ENCODE data around the gene KCNK1.

Gene KCNK1
- total RNA-seq = 0 to 2.5 (median 0) reads per million in 17 experiments

DNA sequence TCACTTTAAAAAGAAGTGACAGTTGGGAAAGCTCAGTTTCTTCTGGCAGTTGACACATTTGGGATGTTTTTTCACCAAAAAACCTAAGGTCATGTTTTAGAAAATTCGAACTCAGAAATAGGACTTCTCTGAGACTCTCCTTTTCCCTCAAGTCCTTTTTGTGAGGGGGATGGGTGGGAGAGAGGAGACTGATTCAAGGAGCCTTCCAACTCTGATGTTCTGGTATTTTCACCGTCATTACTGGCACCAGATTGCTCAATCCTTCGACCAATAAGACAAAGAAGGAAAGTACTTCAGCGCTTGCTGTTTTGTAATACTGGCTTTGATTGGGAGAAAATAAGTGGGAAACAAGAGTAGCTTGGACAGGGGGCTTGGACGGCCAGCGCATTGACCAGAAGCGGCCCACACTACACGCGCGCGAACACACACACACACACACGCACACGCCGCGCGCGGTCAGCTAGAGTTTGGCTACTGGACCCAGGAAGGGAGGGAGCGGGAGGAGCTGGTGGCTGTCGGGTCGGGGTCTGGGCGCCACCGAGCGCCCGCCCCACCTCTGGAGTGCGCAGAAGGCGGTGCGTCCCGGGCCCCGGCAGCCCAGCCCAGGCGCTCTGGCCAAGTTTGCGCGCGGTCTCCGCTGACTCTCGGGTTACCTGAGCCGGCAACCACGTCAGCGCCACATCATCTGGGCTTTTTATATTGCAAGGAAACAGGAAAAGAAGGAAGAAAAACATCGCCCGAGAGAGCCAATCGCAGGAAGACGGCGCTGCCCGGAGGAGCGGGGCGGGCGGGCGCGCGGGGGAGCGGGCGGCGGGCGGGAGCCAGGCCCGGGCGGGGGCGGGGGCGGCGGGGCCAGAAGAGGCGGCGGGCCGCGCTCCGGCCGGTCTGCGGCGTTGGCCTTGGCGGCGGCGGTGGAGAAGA lies at the start of gene KCNK1:
Gene KCNK1 (plus strand): TSS at position 855 of the 921 bp plus-strand sequence. CDS start 66 bp downstream, at position 921.
- DNase-seq = no peak

GRCh38 chr1:233565313-233565712 lies 48.6 kb upstream of the KCNK1 start:
- no peak for DNase-seq

- no peak for DNase-seq
Observed at GRCh38 chr1:233566886-233567285, 47.0 kb upstream of the KCNK1 start.

DNA sequence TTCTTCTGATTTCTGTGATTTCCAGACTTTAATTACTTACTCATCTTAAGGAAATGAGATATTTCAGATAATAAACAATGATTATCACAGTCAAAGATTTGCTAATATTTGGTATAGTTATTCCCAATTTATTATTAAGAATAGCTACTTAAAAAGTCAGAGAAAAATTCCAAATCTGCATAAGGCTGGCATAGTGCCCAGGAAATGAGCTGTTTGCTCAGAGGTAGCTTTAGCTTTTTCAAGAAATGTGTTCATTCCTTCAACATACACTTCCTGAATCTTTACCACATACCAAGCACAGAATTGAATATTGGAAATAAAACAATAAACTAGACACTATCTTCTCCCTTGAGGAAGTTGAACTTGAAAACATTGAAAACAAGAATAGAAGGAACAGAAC lies 44.3 kb upstream of the KCNK1 start:
- DNase-seq = no peak

DNA sequence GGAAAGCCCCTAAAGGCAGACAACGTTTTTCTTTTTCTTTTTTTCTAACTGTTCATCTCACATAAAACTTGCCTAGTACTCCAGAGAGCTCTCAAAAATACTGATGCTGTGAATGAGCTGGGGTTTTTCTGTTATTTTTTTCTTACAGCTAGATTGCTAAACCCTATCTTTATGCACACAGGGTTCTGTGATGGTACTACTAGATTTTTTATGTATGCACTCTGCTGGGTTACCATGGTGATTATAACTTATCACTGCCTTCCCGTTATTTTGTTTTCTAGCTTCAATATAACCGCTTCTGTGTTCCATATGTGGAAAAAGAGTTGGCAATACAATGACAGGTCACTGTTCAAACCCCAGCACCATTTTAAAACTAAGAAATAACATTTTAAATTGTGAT lies 43.7 kb upstream of the KCNK1 start:
- DNase-seq = no peak

DNA sequence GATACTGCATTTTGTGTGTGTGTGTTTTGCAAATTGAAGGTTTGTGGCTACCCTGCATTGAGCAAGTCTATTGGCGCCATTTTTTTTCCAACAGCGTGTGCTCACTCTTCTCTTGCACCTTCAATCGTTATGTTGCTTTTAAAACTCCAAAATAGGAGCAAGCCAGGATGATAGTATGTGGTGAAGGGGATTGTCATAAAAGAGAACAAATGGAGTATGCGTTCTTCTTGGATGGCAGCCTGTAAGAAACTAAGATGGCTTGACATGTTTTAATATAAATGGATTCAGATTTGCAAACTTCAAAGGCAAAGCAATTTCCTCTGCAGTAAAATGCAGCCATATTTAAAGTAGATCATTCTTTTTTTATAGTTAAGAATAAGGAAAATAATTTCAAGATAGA lies 43.2 kb upstream of the KCNK1 start:
- no peak for DNase-seq

- DNase-seq = no peak
Observed at GRCh38 chr1:233572896-233573295, 41.0 kb upstream of the KCNK1 start.

DNA sequence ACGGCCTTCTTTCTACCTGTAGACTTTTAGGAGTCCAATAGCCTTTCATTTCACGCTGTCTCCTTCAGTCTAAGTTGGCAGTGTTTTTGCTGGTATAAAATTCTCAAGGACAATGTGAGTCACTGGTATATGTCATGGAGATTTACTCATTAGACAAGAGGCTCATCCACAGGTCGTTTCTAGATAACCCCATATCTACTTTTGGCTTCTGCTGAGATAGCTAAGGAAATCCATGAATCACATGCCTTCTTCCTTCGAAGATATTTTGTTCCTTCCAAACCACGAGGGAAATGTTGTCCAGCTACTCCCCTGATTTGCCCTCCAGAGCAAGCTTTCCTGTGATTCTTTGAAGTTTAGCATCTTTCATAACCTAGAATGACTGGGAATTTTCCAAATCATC lies 38.5 kb upstream of the KCNK1 start:
- DNase-seq = no peak

GRCh38 chr1:233582439-233582838 lies 31.5 kb upstream of the KCNK1 start:
- DNase-seq = no peak

- no peak for DNase-seq
Observed at GRCh38 chr1:233584376-233584775, 29.5 kb upstream of the KCNK1 start.

- DNase-seq = no peak
Observed at GRCh38 chr1:233584931-233585330, 29.0 kb upstream of the KCNK1 start.

DNA sequence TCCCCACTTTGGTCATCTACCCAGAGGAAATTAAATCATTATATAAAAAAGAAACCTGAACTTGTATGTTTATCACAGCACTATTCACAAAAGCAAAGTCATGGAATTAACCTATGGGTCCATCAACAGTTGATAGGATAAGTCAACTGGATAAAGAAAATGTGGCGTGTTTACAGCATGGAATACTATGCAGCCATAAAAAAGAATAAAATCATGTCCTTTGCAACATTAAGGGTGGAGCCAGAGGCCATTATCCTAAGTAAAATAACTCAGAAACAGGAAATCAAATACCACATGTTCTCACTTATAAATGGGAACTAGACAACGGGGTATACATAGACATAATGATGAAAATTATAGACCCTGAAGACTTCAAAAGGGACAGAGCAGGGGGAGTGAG lies 27.6 kb upstream of the KCNK1 start:
- no peak for DNase-seq

GRCh38 chr1:233587196-233587595 lies 26.7 kb upstream of the KCNK1 start:
- no peak for DNase-seq

- DNase-seq = no peak
Observed at GRCh38 chr1:233587958-233588799, 25.7 kb upstream of the KCNK1 start.

DNA sequence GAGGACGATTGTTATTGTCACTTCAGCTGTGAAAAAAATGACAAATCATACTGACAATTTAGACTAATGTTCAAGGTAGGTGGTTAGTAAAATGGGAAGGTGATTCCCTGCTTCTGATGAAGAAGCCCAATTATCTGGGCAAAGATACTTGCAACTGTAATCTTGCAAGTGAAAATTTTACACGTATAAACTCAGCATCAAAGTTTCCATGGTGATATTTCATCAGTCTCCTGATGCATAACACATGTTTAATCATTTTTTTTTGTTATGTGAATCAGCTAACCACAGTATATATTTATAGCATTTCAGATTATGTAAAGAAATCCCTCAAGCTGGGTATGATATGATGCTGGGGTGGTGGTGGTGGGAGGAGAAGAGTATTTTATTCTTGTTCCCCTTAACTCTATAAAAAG lies 16.4 kb upstream of the KCNK1 start:
- DNase-seq = no peak

- no peak for DNase-seq
Observed at GRCh38 chr1:233598891-233599541, 14.9 kb upstream of the KCNK1 start.

DNA sequence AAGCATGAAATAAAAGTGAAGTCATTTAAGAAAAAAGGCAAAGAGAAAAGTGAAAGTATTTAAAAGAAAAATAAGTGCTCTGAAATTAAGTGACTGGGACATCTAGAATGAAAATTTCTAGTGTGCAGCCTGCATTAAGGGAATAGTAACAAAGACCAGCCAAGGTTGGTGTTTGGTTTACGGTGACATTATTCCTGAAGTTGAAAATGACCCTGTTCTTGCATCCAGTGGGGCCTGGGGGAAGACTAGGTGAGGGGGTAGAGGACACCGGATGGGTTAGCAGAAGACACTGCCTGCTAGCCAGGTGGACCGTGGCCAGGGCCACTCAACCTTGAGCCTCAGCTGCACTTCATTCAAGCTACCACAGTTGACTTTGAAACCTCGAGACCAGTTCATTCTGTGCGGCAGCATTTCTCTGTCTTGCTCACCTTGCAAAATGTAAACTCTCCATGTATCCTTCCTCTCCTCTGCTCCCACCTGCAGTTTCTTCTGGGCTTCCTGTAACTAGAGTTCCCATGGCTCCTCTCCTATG lies 14.3 kb upstream of the KCNK1 start:
- DNase-seq = no peak

GRCh38 chr1:233600488-233600887 lies 13.4 kb upstream of the KCNK1 start:
- DNase-seq = no peak

- DNase-seq = no peak
Observed at GRCh38 chr1:233603478-233603877, 10.4 kb upstream of the KCNK1 start.

DNA sequence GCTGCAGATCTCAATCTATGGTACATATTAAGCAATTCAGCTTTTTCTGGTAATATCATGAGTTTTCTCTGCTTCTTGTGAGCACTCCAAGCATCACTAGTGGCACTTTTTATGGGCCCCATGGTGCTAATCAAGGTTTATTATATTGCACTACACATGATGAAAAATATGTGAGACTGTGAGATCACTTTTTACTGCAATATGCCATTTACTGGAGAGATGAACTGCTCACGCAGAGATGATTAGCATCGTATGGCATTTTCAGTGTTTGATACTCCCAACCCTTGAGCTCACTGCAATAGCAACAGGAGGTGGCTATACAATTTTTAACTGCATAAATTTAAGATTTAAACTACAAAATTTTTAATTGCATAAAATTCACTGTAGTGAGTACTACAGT lies 8.7 kb upstream of the KCNK1 start:
- DNase-seq = no peak

GRCh38 chr1:233606813-233607212 lies 7.1 kb upstream of the KCNK1 start:
- DNase-seq = no peak

DNA sequence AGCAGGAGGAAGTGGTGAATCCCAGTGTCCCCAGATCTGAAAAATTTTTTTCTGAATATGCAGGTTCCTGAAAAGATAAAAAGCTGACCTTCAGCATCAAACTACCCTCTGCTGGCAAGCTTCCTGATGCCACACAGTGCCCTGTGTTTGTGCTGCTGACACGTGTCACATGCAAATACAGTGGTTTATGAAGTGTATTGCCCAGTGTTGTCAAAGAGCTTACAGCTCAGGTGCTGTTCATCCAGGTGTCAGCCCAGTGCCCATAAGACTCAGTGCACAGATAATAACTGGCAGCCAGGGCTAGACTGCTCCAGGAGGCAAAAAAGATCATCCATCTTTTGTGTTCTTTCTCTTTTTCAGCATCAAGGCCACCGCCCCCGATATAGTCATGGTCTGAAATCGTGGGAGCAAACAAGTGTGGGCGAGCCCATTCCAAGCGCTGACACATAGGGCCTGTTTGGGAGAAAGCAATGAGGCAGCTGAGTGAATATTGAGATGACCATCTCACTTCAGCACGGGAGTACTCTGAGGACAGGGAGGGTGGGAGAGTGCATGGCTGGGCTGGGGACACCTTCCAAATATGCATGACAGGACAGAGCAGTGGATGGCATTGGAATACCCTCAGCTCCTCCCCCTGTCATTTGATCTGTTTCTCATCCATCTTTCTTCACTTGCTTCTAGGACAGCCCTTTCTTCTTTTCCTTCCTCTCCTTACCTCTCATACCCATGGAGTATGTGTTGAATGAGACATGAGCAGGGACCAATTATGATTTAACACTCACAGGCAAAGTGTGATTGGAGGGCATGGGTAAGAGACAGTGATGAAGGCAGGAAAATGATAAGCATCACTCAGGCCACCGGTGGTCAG lies 6.4 kb upstream of the KCNK1 start:
- no peak for DNase-seq
